HepG2 (cell line): ENCODE results near the gene ACE. TPM values are rescaled to one million over a fixed set of nuclear protein-coding genes. Genes with fewer than 3 reads are reported as not detected.

ENCODE experiments used
- ATAC-seq: fragments of 200-7000 bp; cut with Tn5 transposase; 3 replicates; pipeline ENCODE4 v1.9.1; 2020; ENCODE audit warnings: mild to moderate bottlenecking, moderate library complexity
- BruUV-seq: library from RNA; stranded (reverse); fragments of 400-500 nt; replicated peaks from 2 replicates; lab custom pipeline; 2021; lab: Mats Ljungman, UMichigan
- CTCF ChIA-PET: fragments of 300-600 bp; formaldehyde crosslinking; extraction: SDS; loops from one replicate; lab custom pipeline; 2021; ENCODE audit warnings: low total read pairs, inconsistent platforms, low intra/inter-chr PET ratio; lab: Yijun Ruan, JAX
- POLR2A ChIA-PET: fragments of 350-600 bp; sonication (Branson Sonifier 250); formaldehyde crosslinking; loops from one replicate; lab custom pipeline; 2020; ENCODE audit warnings: antibody characterized with exemption, inconsistent platforms; lab: Yijun Ruan, JAX
- DNase-seq: peaks from one replicate; pipeline ENCODE4 v3.0.0-alpha.2; 2015; ENCODE audit warnings: low spot score
- FAIRE-seq: peaks from 3 replicates; lab custom pipeline; 2011; peaks lifted over from hg19 to GRCh38; lab: Jason Lieb, UNC
- H2AFZ ChIP-seq: one replicate; pipeline ENCODE4 v1.6.1; 2011; ENCODE audit warnings: low read length, inconsistent platforms
- H3K27ac ChIP-seq: fragments of 300-600 bp; 3 replicates; pipeline ENCODE4 v1.8.0; 2011; ENCODE audit warnings: mixed run types, mild to moderate bottlenecking, mixed read lengths, low read length, inconsistent platforms; ENCODE audit not compliant: insufficient read depth; ENCODE audit errors: extremely low read length
- H3K27me3 ChIP-seq, 2 experiments: fragments of 200-600 bp in 1 of 2; 2 replicates in 1 of 2; 3 replicates in 1 of 2; pipeline versions ENCODE4 v1.6.0 to v1.8.0; 2011; ENCODE audit warnings: low read length in 2 of 2, mild to moderate bottlenecking in 2 of 2, moderate library complexity in 2 of 2, inconsistent platforms in 1 of 2; ENCODE audit not compliant: insufficient read depth in 2 of 2, control insufficient read depth in 1 of 2
- H3K36me3 ChIP-seq, 2 experiments: fragments of 200-600 bp in 1 of 2; replicated peaks in 1 of 2; 2 replicates in 1 of 2; 3 replicates in 1 of 2; pipeline versions ENCODE4 v1.5.1 to v1.8.0; 2011; ENCODE audit warnings: low read length in 2 of 2, inconsistent platforms in 1 of 2; ENCODE audit not compliant: insufficient read depth in 2 of 2, control insufficient read depth in 1 of 2
- H3K4me1 ChIP-seq: 2 replicates; pipeline ENCODE4 v1.5.1; 2012; ENCODE audit warnings: low read length, inconsistent platforms; ENCODE audit not compliant: insufficient read depth
- H3K4me2 ChIP-seq: 2 replicates; pipeline ENCODE4 v1.6.0; 2011; ENCODE audit warnings: low read depth, low read length, inconsistent platforms
- H3K4me3 ChIP-seq, 3 experiments: fragments of 200-600 bp in 1 of 3; sonication (generic), shearing (Covaris generic) in 1 of 3; replicated peaks in 1 of 3; 2 replicates each; pipeline ENCODE4 v1.5.1; 2011 to 2016; ENCODE audit warnings: low read length in 3 of 3, inconsistent platforms in 2 of 3, low read depth in 2 of 3, mild to moderate bottlenecking in 2 of 3, control low read depth in 1 of 3, mixed read lengths in 1 of 3; ENCODE audit not compliant: insufficient read depth in 1 of 3
- H3K79me2 ChIP-seq: one replicate; pipeline ENCODE4 v1.6.1; 2011; ENCODE audit warnings: low read length, inconsistent platforms; ENCODE audit not compliant: insufficient read depth
- H3K9ac ChIP-seq: 2 replicates; pipeline ENCODE4 v1.6.0; 2011; ENCODE audit warnings: mild to moderate bottlenecking, low read depth, low read length, inconsistent platforms; ENCODE audit not compliant: insufficient read depth
- H3K9me3 ChIP-seq: 2 replicates; pipeline ENCODE4 v1.5.1; 2012; ENCODE audit warnings: mild to moderate bottlenecking, low read length
- H4K20me1 ChIP-seq: 2 replicates; pipeline ENCODE4 v1.6.0; 2011; ENCODE audit warnings: inconsistent platforms, mild to moderate bottlenecking, low read length, moderate library complexity; ENCODE audit not compliant: insufficient read depth
- HNF4A ChIP-seq: sonication (generic); formaldehyde crosslinking; IDR thresholded peaks from 2 replicates; pipeline ENCODE4 v1.4.0; 2020; ENCODE audit warnings: missing genetic modification reagents
- ZNF263 ChIP-seq: sonication (generic); formaldehyde crosslinking; IDR thresholded peaks from 2 replicates; pipeline ENCODE4 v1.4.0; 2020; ENCODE audit warnings: missing genetic modification reagents
- ZNF562 ChIP-seq: sonication (generic); formaldehyde crosslinking; IDR thresholded peaks from 2 replicates; pipeline ENCODE4 v1.8.0; 2022; ENCODE audit warnings: missing genetic modification reagents, borderline replicate concordance
- ZNF614 ChIP-seq: IDR thresholded peaks from 2 replicates; pipeline ENCODE4 v1.6.1; 2018; ENCODE audit warnings: missing biosample characterization, missing genetic modification reagents, inconsistent platforms, borderline replicate concordance
- WGBS: methylation state at CpG from one replicate; pipeline ENCODE4 v1.1.6; 2017; ENCODE audit warnings: low lambda C conversion rate; 5-methylcytosine and 5-hydroxymethylcytosine counted together
- in situ Hi-C: cut with HindIII; loops from 2 replicates; pipeline ENCODE4 v1.10.0; 2017; ENCODE audit warnings: low pct_unique_long_range_greater_than_20kb; ENCODE audit not compliant: extremely low pct_ligation_motif_present
- intact Hi-C: fragments of 100-400 bp; cut with micrococcal nuclease; formaldehyde crosslinking; loops from one replicate; pipeline ENCODE4 v1.10.0; 2022; ENCODE audit not compliant: unreplicated experiment
- polyA plus RNA-seq, 8 experiments: library from polyadenylated mRNA; depleted of rRNA in 3 of 8; stranded (reverse) in 7 of 8; unstranded in 1 of 8; fragments of >200 nt; fragmentation: Illumina TruSeq in 4 of 8; extraction: Trizol in 4 of 8; gene quantifications; 2 replicates each; pipeline versions ENCODE4 v1.2.1 to v1.2.3, GENCODE V29; 2011 to 2016; ENCODE audit warnings: low read depth in 4 of 8, missing spikeins in 1 of 8, mixed read lengths in 1 of 8; ENCODE audit not compliant: insufficient read depth in 1 of 8
- total RNA-seq, 5 experiments: library from RNA; depleted of rRNA; stranded (reverse); fragments of >200 nt; fragmentation: Illumina TruSeq; extraction: Trizol; gene quantifications; 2 replicates each; pipeline ENCODE4 v1.2.3, GENCODE V29; 2016; ENCODE audit warnings: low read depth in 1 of 5
- TF ChIP-seq, protein P1 (sequence below): sonication (generic); formaldehyde crosslinking; IDR thresholded peaks from 2 replicates; pipeline ENCODE4 v1.9.0; 2022; ENCODE audit warnings: low read depth, missing genetic modification reagents
- TF ChIP-seq, protein P2 (sequence below): IDR thresholded peaks from 2 replicates; pipeline ENCODE4 v1.6.1; 2018; ENCODE audit warnings: missing genetic modification reagents, mild to moderate bottlenecking, missing compliant biosample characterization

Gene ACE
- total and polyA plus RNA-seq, 2 of the 13 experiments (the other 11 are each of a cell fraction or from before 2014, with no cell fraction given), result 0.08 to 0.13 TPM

DNA sequence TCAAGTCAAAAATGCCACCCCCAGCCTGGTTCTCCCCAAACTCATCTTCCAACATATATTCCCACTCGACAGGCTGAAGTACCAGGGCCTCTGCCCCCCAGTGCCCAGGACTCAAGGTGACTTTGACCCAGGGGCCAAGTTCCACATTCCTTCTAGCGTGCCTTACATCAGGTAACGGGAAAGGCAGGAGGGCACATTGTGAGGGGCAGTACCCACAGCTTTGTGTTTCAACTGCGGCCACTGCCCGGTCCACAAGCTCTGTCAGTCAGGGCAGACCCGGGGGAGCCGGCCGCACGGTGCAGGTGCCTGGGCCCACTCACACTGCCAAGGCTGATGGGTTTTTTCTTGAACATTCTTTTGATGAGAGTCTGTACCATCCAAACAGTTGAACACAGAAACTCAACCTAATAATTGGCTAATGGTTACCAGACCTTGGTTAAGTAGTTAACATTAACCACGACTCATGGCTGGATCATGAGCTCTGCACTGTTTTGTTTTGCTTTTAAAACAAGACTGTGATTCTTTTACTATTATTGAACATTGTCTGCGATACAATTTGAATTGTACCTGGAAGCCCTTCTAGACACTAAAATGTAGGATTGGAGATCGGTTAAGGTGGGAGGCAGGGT is 17.6 kb downstream of the ACE start (continued):
- TF ChIP-seq HNF4A (peak; percentile 33), ZNF562 (CRISPR knock-in tag) (no peak), ZNF614 (no peak)
- TF ChIP-seq, protein P1, sequence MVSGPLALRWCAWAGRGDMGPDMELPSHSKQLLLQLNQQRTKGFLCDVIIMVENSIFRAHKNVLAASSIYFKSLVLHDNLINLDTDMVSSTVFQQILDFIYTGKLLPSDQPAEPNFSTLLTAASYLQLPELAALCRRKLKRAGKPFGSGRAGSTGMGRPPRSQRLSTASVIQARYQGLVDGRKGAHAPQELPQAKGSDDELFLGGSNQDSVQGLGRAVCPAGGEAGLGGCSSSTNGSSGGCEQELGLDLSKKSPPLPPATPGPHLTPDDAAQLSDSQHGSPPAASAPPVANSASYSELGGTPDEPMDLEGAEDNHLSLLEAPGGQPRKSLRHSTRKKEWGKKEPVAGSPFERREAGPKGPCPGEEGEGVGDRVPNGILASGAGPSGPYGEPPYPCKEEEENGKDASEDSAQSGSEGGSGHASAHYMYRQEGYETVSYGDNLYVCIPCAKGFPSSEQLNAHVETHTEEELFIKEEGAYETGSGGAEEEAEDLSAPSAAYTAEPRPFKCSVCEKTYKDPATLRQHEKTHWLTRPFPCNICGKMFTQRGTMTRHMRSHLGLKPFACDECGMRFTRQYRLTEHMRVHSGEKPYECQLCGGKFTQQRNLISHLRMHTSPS (CRISPR knock-in tag), result peak; percentile 60; the same call in 1 of the 2 replicates

DNA sequence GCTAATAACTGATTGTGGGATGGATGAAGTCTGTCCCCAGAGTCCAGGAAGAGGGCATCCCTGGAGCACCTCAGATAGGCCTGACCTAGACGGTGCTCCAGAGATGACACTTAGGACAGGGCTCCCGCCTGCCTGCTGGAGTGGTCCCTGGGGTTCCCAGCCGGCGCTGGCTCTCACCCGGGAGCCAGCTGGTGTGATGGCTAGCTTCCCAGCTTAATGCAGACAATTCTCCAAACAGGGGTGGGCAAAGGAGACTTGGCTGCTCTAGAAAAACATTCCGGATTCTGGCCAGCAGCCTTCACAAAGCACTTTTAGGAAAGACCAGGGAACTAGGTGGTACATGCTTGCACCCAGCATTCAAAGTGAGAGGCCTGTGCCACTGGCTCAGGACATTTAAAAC is 18.6 kb downstream of the ACE start:
- H3K27me3 ChIP-seq, result peaks cover 8 to 57% of the 10 kb centered on the region in 2 experiments; a peak in 4 of 5 replicates

More for the DNA sequence above, 18.6 kb downstream of the ACE start:
- no peak for DNase-seq
- no peaks in the 10 kb centered on the region for H4K20me1 ChIP-seq
- ChIA-PET POLR2A (interaction anchor here (0.6 kb wide), 1 partner anchor 17 kb away, joined by 3 read pairs; no protein-coding TSS in a partner anchor), CTCF (no interaction called here)
- FAIRE-seq, result no peak
- WGBS, result 36% methylated on average over 6 of the region's 6 CpGs
- H3K4me1 ChIP-seq, result peaks cover 31% of the 10 kb centered on the region
- no peak overlapping the region for H3K9ac ChIP-seq
- H2AFZ ChIP-seq, result no peak overlapping the region
- intact Hi-C loops (no loop called here), in situ Hi-C loops (no loop called here)
- H3K27ac ChIP-seq, result no peak overlapping the region
- TF ChIP-seq, protein P2, sequence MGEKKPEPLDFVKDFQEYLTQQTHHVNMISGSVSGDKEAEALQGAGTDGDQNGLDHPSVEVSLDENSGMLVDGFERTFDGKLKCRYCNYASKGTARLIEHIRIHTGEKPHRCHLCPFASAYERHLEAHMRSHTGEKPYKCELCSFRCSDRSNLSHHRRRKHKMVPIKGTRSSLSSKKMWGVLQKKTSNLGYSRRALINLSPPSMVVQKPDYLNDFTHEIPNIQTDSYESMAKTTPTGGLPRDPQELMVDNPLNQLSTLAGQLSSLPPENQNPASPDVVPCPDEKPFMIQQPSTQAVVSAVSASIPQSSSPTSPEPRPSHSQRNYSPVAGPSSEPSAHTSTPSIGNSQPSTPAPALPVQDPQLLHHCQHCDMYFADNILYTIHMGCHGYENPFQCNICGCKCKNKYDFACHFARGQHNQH (CRISPR knock-in tag), result no peak
- TF ChIP-seq ZNF263 (CRISPR knock-in tag), result peak; percentile 47; the same call in 1 of the 2 replicates
- no peak overlapping the region for H3K4me2 ChIP-seq
- no peak overlapping the region for H3K4me3 ChIP-seq
- BruUV-seq, result no TSS peak
- H3K9me3 ChIP-seq, result no peaks in the 10 kb centered on the region
- H3K36me3 ChIP-seq, result no peaks in the 10 kb centered on the region
- no peak for ATAC-seq
- H3K79me2 ChIP-seq, result no peaks in the 10 kb centered on the region
